Neuronal stem cell (in vitro differentiated cells): ENCODE measurements around the gene MYCBPAP.
A peak's percentile ranks its signal among the peaks of the same experiment; 100 is the strongest.

ENCODE experiments used
- DNase-seq: peaks from one replicate; pipeline ENCODE4 v3.0.0-alpha.2; 2013; ENCODE audit warnings: low spot score
- H2AFZ ChIP-seq: one replicate; pipeline ENCODE4 v1.6.1; 2013; ENCODE audit warnings: mild to moderate bottlenecking, low read length, inconsistent platforms
- H2AK5ac ChIP-seq: 2 replicates; pipeline ENCODE4 v1.6.1; 2013; ENCODE audit warnings: low read depth, mild to moderate bottlenecking, inconsistent platforms, low read length, moderate library complexity, mixed read lengths
- H2BK120ac ChIP-seq: 2 replicates; pipeline ENCODE4 v1.6.1; 2013; ENCODE audit warnings: low read depth, mild to moderate bottlenecking, inconsistent platforms, low read length, moderate library complexity, mixed read lengths
- H2BK12ac ChIP-seq: one replicate; pipeline ENCODE4 v1.6.1; 2013; ENCODE audit warnings: low read length, inconsistent platforms
- H2BK15ac ChIP-seq: 2 replicates; pipeline ENCODE4 v1.6.1; 2013; ENCODE audit warnings: mild to moderate bottlenecking, low read length, inconsistent platforms, mixed read lengths
- H2BK5ac ChIP-seq: one replicate; pipeline ENCODE4 v1.6.1; 2013; ENCODE audit warnings: inconsistent platforms, mild to moderate bottlenecking, low read length, moderate library complexity
- H3K14ac ChIP-seq: one replicate; pipeline ENCODE4 v1.6.1; 2013; ENCODE audit warnings: low read length, inconsistent platforms
- H3K18ac ChIP-seq: 2 replicates; pipeline ENCODE4 v1.6.1; 2013; ENCODE audit warnings: low read length, inconsistent platforms
- H3K23ac ChIP-seq: 2 replicates; pipeline ENCODE4 v1.6.1; 2013; ENCODE audit warnings: low read depth, mild to moderate bottlenecking, mixed read lengths, low read length, inconsistent platforms; ENCODE audit not compliant: poor library complexity
- H3K27ac ChIP-seq: replicated peaks from 3 replicates; pipeline ENCODE4 v1.5.1; 2013; ENCODE audit warnings: low read length, inconsistent platforms
- H3K27me3 ChIP-seq, 3 experiments: 2 replicates each; pipeline ENCODE4 v1.6.1; 2013; ENCODE audit warnings: low read length in 3 of 3, mild to moderate bottlenecking in 2 of 3, inconsistent platforms in 1 of 3, low read depth in 1 of 3, mixed read lengths in 1 of 3, moderate library complexity in 1 of 3; ENCODE audit not compliant: control insufficient read depth in 3 of 3, insufficient read depth in 3 of 3
- H3K36me3 ChIP-seq, 2 donors: replicated peaks in 1 of 2; 2 replicates each; pipeline ENCODE4 v1.6.1; 2013; ENCODE audit warnings: low read length in 2 of 2; ENCODE audit not compliant: control insufficient read depth in 2 of 2, insufficient read depth in 2 of 2
- H3K4ac ChIP-seq: 2 replicates; pipeline ENCODE4 v1.6.1; 2013; ENCODE audit warnings: inconsistent platforms, mild to moderate bottlenecking, low read length, moderate library complexity
- H3K4me1 ChIP-seq, 2 donors: 1 replicate in 1 of 2; 2 replicates in 1 of 2; pipeline ENCODE4 v1.6.1; 2013; ENCODE audit warnings: low read length in 2 of 2, low read depth in 1 of 2; ENCODE audit not compliant: control insufficient read depth in 2 of 2, insufficient read depth in 1 of 2
- H3K4me2 ChIP-seq: one replicate; pipeline ENCODE4 v1.6.1; 2013; ENCODE audit warnings: mild to moderate bottlenecking, low read length, inconsistent platforms; ENCODE audit not compliant: insufficient read depth, poor library complexity, severe bottlenecking
- H3K4me3 ChIP-seq, 2 donors: 2 replicates each; pipeline ENCODE4 v1.5.1; 2013; ENCODE audit warnings: low read length in 2 of 2, mild to moderate bottlenecking in 2 of 2, inconsistent platforms in 1 of 2, moderate library complexity in 1 of 2
- H3K79me1 ChIP-seq: one replicate; pipeline ENCODE4 v1.6.1; 2013; ENCODE audit warnings: low read depth, mild to moderate bottlenecking, inconsistent platforms, low read length, moderate library complexity
- H3K9ac ChIP-seq: one replicate; pipeline ENCODE4 v1.6.1; 2013; ENCODE audit warnings: mild to moderate bottlenecking, low read depth, low read length, inconsistent platforms; ENCODE audit not compliant: poor library complexity
- H3K9me3 ChIP-seq, 2 donors: replicated peaks in 1 of 2; 2 replicates each; pipeline versions ENCODE3 to v1.6.1; 2013; ENCODE audit warnings: low read length in 2 of 2, mild to moderate bottlenecking in 2 of 2, inconsistent platforms in 1 of 2, low read depth in 1 of 2, mixed read lengths in 1 of 2, moderate library complexity in 1 of 2; ENCODE audit not compliant: control insufficient read depth in 2 of 2, insufficient read depth in 1 of 2
- H4K8ac ChIP-seq: one replicate; pipeline ENCODE4 v1.6.1; 2013; ENCODE audit warnings: low read depth, mild to moderate bottlenecking, inconsistent platforms, low read length, moderate library complexity
- H4K91ac ChIP-seq: one replicate; pipeline ENCODE4 v1.6.1; 2013; ENCODE audit warnings: low read length, low read depth, mild to moderate bottlenecking, inconsistent platforms; ENCODE audit not compliant: poor library complexity
- WGBS, 2 donors: extraction: QIAGEN DNeasy Blood & Tissue Kit; methylation state at CpG; one replicate each; pipeline ENCODE4 v1.1.7; 2013; ENCODE audit warnings: missing lambda C conversion rate in 2 of 2, mixed read lengths in 1 of 2; ENCODE audit not compliant: insufficient read length in 2 of 2, insufficient replicate concordance in 1 of 2; ENCODE audit errors: extremely low coverage in 2 of 2; 5-methylcytosine and 5-hydroxymethylcytosine counted together

MYCBPAP gene

DNA sequence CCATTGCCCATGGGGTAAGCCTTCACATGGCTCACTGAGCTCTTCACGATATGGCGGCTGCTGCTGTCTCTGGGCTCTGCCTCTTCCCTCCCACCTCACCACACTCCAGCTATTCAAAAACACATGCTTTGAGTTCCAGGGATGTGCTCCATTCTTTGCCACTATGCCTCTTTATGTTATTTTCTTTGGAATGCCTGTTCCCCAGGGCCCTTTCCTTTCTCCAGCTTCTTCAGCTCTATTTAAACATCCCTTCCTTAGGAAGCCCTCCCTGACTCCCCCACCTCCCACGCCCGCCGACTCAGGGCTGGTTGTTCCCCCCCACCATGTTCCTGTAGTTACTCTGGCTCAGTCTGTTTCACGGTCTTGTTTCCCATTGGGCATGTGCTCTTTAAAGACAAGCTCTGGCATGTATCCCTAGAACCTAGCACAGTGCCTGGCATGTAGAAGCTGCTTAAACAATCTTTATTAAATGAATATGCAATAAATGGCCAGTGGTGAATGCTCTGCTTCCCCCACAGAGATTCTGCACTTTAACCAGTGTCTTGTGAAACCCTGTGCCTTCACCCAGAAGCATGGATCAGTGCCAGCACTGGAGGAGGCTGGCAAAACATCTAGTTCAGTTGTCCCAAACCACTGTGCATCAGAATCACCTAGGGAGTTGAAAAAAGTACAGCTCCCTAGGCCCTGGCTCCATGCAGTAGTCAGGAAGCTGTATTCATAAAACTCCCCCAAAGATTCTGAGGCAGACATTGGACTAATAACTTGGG, 6.9 kb downstream of the MYCBPAP start:
- Histone ChIP-seq H3K36me3 (no peaks in the 10 kb centered on the region), H2BK5ac (no peak overlapping the region), H2BK12ac (no peak overlapping the region), H2AFZ (peak overlapping the region; percentile 38), H4K8ac (no peak overlapping the region), H3K4ac (no peak overlapping the region), H3K9me3 (no peaks in the 10 kb centered on the region), H2BK120ac (peak overlapping the region; percentile 3), H3K14ac (no peak overlapping the region), H3K27ac (peak overlapping the region; percentile 79), H3K18ac (peak overlapping the region; percentile 5), H3K79me1 (no peaks in the 10 kb centered on the region), H4K91ac (no peak overlapping the region), H3K9ac (no peak overlapping the region), H3K4me3 (no peak overlapping the region), H2BK15ac (no peak overlapping the region), H3K27me3 (peaks cover 0 to 23% (median 0%) of the 10 kb centered on the region in 3 experiments), H3K4me1 (peaks cover 18% of the 10 kb centered on the region in 2 donors), H3K4me2 (no peak overlapping the region), H3K23ac (no peak overlapping the region), H2AK5ac (no peak overlapping the region)
- peak; percentile 56 for DNase-seq
- no CpG with 5 or more reads among the region's 6 CpGs for WGBS, 2 donors

DNA sequence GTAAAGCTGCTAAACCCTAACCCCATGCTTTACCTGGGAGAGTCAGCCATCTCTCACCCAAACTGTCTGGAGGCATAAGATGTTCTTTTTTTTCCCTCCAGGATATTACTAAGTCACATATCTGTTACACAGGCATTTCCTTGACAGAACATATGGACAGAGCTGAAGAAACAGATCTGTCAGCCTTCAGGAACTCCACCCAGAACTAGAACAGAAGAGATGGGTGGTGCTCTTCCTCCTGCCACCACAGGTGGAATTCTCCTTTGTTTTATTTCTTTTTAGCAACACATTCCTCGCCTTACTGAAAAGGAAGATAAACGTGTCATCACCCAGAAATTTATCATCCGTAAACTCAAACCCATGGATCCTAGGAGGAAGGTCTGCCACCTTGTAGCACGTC, 8.8 kb downstream of the MYCBPAP start:
- H3K4me1 ChIP-seq, result peaks cover 11% of the 10 kb centered on the region in 2 donors
- no CpG with 5 or more reads among the region's 4 CpGs for WGBS, 2 donors
- no peak overlapping the region for H2AK5ac ChIP-seq
- no peaks in the 10 kb centered on the region for H3K9me3 ChIP-seq
- no peak for DNase-seq
- H3K4me3 ChIP-seq, result no peak overlapping the region
- no peak overlapping the region for H2BK120ac ChIP-seq
- H3K27me3 ChIP-seq, result peaks cover 0 to 35% (median 0%) of the 10 kb centered on the region in 3 experiments
- no peak overlapping the region for H2BK15ac ChIP-seq
- H3K79me1 ChIP-seq, result no peaks in the 10 kb centered on the region
- no peak overlapping the region for H3K4ac ChIP-seq
- no peak overlapping the region for H3K4me2 ChIP-seq
- no peak overlapping the region for H4K91ac ChIP-seq
- H3K36me3 ChIP-seq, result no peaks in the 10 kb centered on the region
- H3K14ac ChIP-seq, result no peak overlapping the region
- no peak overlapping the region for H2AFZ ChIP-seq
- H3K23ac ChIP-seq, result no peak overlapping the region
- no peak overlapping the region for H2BK12ac ChIP-seq
- no peak overlapping the region for H4K8ac ChIP-seq
- H3K9ac ChIP-seq, result no peak overlapping the region
- H2BK5ac ChIP-seq, result no peak overlapping the region
- no peak overlapping the region for H3K18ac ChIP-seq
- H3K27ac ChIP-seq, result no peak overlapping the region

DNA sequence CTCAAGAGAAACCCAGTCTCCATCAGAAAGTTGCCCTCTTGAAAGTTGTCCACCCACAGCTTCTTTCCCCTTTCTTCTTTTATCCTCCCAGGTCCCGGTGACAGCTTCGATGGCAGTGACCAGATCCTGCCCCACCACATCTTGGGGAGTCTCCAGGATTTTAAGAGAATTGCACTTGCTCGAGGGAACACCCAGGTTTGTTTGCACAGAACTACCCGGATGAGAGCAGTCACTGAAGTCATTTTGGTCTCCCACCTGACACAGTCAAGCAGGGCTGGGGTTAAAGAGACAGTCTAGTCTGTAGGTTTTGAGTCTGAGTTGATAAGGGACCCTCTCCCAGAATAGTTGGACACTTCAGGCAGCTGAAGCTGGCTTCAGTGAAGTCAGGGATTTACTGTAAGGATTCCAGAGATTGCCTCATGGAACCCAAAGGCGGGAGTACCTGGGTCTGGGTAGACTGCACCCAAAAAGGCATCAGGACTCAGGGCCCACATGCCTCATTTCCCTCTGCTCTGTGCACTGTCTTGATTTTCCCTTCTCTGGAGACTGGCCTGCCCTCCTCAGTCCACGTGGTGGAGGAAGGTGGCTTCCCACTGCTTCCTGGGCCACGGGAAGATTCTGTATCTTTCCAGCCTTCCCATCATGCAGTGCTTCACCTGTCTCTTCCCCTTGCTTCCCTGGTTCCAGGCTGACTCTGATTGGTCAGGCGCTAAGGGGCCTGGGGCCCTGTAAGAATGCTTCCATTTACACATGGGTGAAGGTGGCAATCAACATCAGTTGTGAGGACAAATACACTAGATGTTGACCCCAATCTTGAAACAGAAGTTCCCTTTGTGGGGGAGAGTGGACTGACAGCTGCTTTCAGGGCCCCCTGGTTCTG, 9.5 kb downstream of the MYCBPAP start:
- H3K9ac ChIP-seq, result no peak overlapping the region
- H2BK15ac ChIP-seq, result no peak overlapping the region
- H3K23ac ChIP-seq, result no peak overlapping the region
- H2BK12ac ChIP-seq, result no peak overlapping the region
- no peak for DNase-seq
- no CpG with 5 or more reads among the region's 8 CpGs for WGBS, 2 donors
- H3K36me3 ChIP-seq, result no peaks in the 10 kb centered on the region
- H4K8ac ChIP-seq, result no peak overlapping the region
- H3K9me3 ChIP-seq, result no peaks in the 10 kb centered on the region
- no peak overlapping the region for H3K18ac ChIP-seq
- H3K4me2 ChIP-seq, result no peak overlapping the region
- no peak overlapping the region for H3K4ac ChIP-seq
- H3K27me3 ChIP-seq, result peaks cover 0 to 35% (median 0%) of the 10 kb centered on the region in 3 experiments
- H2BK5ac ChIP-seq, result no peak overlapping the region
- H3K4me1 ChIP-seq, result peaks cover 11% of the 10 kb centered on the region in 2 donors
- H2AK5ac ChIP-seq, result no peak overlapping the region
- H3K14ac ChIP-seq, result no peak overlapping the region
- no peak overlapping the region for H3K4me3 ChIP-seq
- H3K79me1 ChIP-seq, result no peaks in the 10 kb centered on the region
- peak overlapping the region; percentile 75 for H2AFZ ChIP-seq
- no peak overlapping the region for H4K91ac ChIP-seq
- no peak overlapping the region for H3K27ac ChIP-seq
- H2BK120ac ChIP-seq, result peak overlapping the region; percentile 6
